Ishikawa (cell line): Measurements from ENCODE around the gene TSR2.

Experiments
- CEBPB ChIP-seq: IDR thresholded peaks from 2 replicates; pipeline ENCODE4 v1.6.1; 2012
- CREB1 ChIP-seq: IDR thresholded peaks from 2 replicates; pipeline ENCODE4 v1.6.1; 2012; ENCODE audit warnings: low read depth
- EGR1 ChIP-seq: IDR thresholded peaks from 2 replicates; pipeline ENCODE4 v1.6.1; 2012
- EP300 ChIP-seq: IDR thresholded peaks from 2 replicates; pipeline ENCODE4 v1.6.1; 2012; ENCODE audit warnings: borderline replicate concordance
- FOXM1 ChIP-seq: IDR thresholded peaks from 2 replicates; pipeline ENCODE4 v1.6.1; 2012; ENCODE audit warnings: low read depth, borderline replicate concordance
- MAX ChIP-seq: IDR thresholded peaks from 2 replicates; pipeline ENCODE4 v1.6.1; 2012
- NFIC ChIP-seq: IDR thresholded peaks from 2 replicates; pipeline ENCODE4 v1.6.1; 2012
- RAD21 ChIP-seq: IDR thresholded peaks from 2 replicates; pipeline ENCODE4 v1.6.1; 2012; ENCODE audit warnings: low read depth
- REST ChIP-seq: IDR thresholded peaks from 2 replicates; pipeline ENCODE4 v1.6.1; 2012; ENCODE audit warnings: low read depth, mild to moderate bottlenecking
- TAF1 ChIP-seq: IDR thresholded peaks from 2 replicates; pipeline ENCODE4 v1.6.1; 2012; ENCODE audit warnings: low read depth, mild to moderate bottlenecking
- TCF12 ChIP-seq: IDR thresholded peaks from 2 replicates; pipeline ENCODE4 v1.6.1; 2012; ENCODE audit warnings: low read depth
- TEAD4 ChIP-seq: IDR thresholded peaks from 2 replicates; pipeline ENCODE4 v1.6.1; 2012
- USF1 ChIP-seq: IDR thresholded peaks from 2 replicates; pipeline ENCODE4 v1.6.1; 2012
- YY1 ChIP-seq: IDR thresholded peaks from 2 replicates; pipeline ENCODE4 v1.6.1; 2012; ENCODE audit warnings: low read depth
- ZBTB7A ChIP-seq: IDR thresholded peaks from 2 replicates; pipeline ENCODE4 v1.6.1; 2012; ENCODE audit warnings: low read depth

Gene TSR2

GRCh38 chrX:54411732-54412131, 28.5 kb upstream of the TSR2 start:
- TF ChIP-seq TAF1: no peak

DNA sequence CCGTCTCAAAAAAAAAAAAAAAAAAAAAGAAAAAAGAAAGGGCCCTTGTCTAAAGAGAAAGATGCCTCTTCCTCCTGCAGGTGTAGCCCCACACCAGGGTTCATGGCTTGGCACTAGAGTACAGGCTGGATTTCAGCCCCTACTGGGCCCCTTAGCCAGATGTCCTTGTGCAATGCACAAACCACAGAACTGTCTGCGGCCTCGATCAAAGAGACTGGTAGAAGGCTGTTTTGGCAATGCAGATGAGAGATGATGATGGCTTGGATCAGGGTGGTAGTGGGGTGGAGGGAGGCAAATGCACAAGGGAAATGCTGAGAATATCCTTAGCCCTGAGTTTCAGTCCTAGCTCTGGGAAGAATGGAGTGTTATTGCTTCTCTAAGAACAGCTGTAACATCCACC, 26.5 kb upstream of the TSR2 start:
- no peak for TF ChIP-seq CREB1

GRCh38 chrX:54415534-54416350, 24.5 kb upstream of the TSR2 start:
- TF ChIP-seq CREB1 (no peak), MAX (no peak), TEAD4 (no peak), EGR1 (no peak), TAF1 (no peak), RAD21 (no peak), YY1 (no peak), CEBPB (no peak), TCF12 (no peak), EP300 (no peak), USF1 (no peak), FOXM1 (no peak), REST (no peak), ZBTB7A (no peak), NFIC (no peak)

GRCh38 chrX:54416965-54417364, 23.2 kb upstream of the TSR2 start:
- TF ChIP-seq ZBTB7A: no peak
- TF ChIP-seq NFIC: no peak
- no peak for TF ChIP-seq REST
- TF ChIP-seq CREB1: no peak
- no peak for TF ChIP-seq MAX
- no peak for TF ChIP-seq USF1
- TF ChIP-seq TCF12: no peak
- TF ChIP-seq TEAD4: no peak
- no peak for TF ChIP-seq TAF1
- no peak for TF ChIP-seq RAD21
- no peak for TF ChIP-seq EGR1
- TF ChIP-seq FOXM1: no peak
- TF ChIP-seq YY1: no peak
- TF ChIP-seq CEBPB: no peak

DNA sequence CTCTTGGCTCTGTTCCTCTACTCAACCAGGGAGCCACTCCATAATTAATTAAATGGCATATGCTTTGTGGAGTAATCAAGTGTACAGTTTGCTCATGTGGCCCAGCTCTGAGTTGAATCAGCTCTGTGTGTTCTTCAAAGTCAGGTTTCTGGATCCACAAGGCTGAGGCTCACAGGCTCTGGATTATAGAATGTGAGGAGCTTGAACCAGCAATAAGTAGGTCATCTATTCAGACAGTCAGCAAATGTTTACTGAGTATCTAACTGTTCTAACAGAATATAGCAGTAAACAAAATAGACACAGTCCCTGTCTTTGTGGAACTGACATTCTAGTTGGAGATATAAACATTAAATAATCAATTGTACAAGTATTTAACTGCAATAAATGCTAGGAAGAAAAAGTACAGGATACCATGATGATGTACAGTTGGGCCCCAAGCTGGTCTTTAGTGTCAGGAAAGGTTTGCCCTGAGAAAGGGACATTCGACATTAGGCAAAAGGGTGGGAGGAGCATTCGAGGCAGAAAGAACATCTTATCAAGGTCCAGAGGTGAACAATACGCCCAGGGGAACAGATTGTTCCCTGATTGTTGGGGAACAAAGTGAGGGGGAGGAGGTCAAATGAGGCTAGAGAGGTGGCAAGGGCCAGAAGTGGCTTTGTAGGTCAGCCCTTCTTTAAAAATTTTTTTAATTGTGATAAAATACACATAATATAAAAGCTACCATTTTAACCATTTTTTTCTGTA, 20.5 kb upstream of the TSR2 start:
- TF ChIP-seq TCF12 (no peak), EGR1 (no peak), MAX (no peak), ZBTB7A (no peak)

- TF ChIP-seq TEAD4 (no peak), EP300 (no peak), ZBTB7A (no peak), EGR1 (no peak), FOXM1 (no peak), NFIC (no peak), TCF12 (no peak), TAF1 (no peak), RAD21 (no peak), USF1 (no peak), YY1 (no peak), CEBPB (no peak), REST (no peak), CREB1 (no peak), MAX (no peak)
These were observed 18.0 kb upstream of the TSR2 start for GRCh38 chrX:54422168-54422567.
